Measurements from ENCODE around the gene TPCN2. TPM values are rescaled to one million over a fixed set of nuclear protein-coding genes. Genes with fewer than 3 reads are reported as not detected.

Gene TPCN2
- total and polyA plus RNA-seq, 4 donors, result 1.5 to 27.9 (median 23.3) TPM

GRCh38 chr11:69040581-69041260, 8.0 kb upstream of the TPCN2 start:
- no peaks in the 10 kb centered on the region for H3K27me3 ChIP-seq (ENCODE audit: control insufficient read depth in 1 of 2, insufficient read depth in 2 of 2, low read length in 1 of 2)
- no peak for DNase-seq
- ATAC-seq (ENCODE audit: low FRiP score), result no peak
- H3K9me3 ChIP-seq (ENCODE audit: control insufficient read depth, low read length), result no peaks in the 10 kb centered on the region
- intact Hi-C loops (cut with DNase I), result loop anchor here in 1 of 2 donors (10.0 kb wide), 1 partner anchor 116 kb away; no protein-coding TSS in a partner anchor
- H3K4me1 ChIP-seq (ENCODE audit: control insufficient read depth in 1 of 2, insufficient read depth in 2 of 2, low read length in 2 of 2), result no peaks in the 10 kb centered on the region
- H3K27ac ChIP-seq (ENCODE audit: low read depth in 1 of 2, low read length in 2 of 2), result no peak overlapping the region
- H3K36me3 ChIP-seq (ENCODE audit: control insufficient read depth in 1 of 2, insufficient read depth in 2 of 2, low read length in 1 of 2), result no peaks in the 10 kb centered on the region
- no peak overlapping the region for H3K4me3 ChIP-seq (ENCODE audit: low read length in 2 of 2)
- WGBS, 2 donors, result 85 to 86% methylated on average over 4 of the region's 4 CpGs

- no peaks in the 10 kb centered on the region for H3K9me3 ChIP-seq (ENCODE audit: control insufficient read depth, low read length)
- WGBS, 2 donors, result 78 to 84% methylated on average over 2 of the region's 2 CpGs
- intact Hi-C loops (cut with DNase I), result loop anchor here in 1 of 2 donors (10.0 kb wide), 1 partner anchor 117 kb away; no protein-coding TSS in a partner anchor
- no peaks in the 10 kb centered on the region for H3K4me1 ChIP-seq (ENCODE audit: control insufficient read depth in 1 of 2, insufficient read depth in 2 of 2, low read length in 2 of 2)
- DNase-seq, result no peak
- H3K36me3 ChIP-seq (ENCODE audit: control insufficient read depth in 1 of 2, insufficient read depth in 2 of 2, low read length in 1 of 2), result no peaks in the 10 kb centered on the region
- no peak overlapping the region for H3K27ac ChIP-seq (ENCODE audit: low read depth in 1 of 2, low read length in 2 of 2)
- H3K27me3 ChIP-seq (ENCODE audit: control insufficient read depth in 1 of 2, insufficient read depth in 2 of 2, low read length in 1 of 2), result no peaks in the 10 kb centered on the region
- no peak for ATAC-seq (ENCODE audit: low FRiP score)
- H3K4me3 ChIP-seq (ENCODE audit: low read length in 2 of 2), result no peak overlapping the region
Measured at GRCh38 chr11:69041516-69041915, 7.2 kb upstream of the TPCN2 start.

GRCh38 chr11:69044111-69045013, 4.4 kb upstream of the TPCN2 start:
- Histone ChIP-seq H3K27me3 (ENCODE audit: control insufficient read depth in 1 of 2, insufficient read depth in 2 of 2, low read length in 1 of 2) (no peaks in the 10 kb centered on the region), H3K4me1 (ENCODE audit: control insufficient read depth in 1 of 2, insufficient read depth in 2 of 2, low read length in 2 of 2) (no peaks in the 10 kb centered on the region), H3K9me3 (ENCODE audit: control insufficient read depth, low read length) (no peaks in the 10 kb centered on the region), H3K27ac (ENCODE audit: low read depth in 1 of 2, low read length in 2 of 2) (peak overlapping the region in 1 of 2 donors; percentile 34), H3K36me3 (ENCODE audit: control insufficient read depth in 1 of 2, insufficient read depth in 2 of 2, low read length in 1 of 2) (no peaks in the 10 kb centered on the region), H3K4me3 (ENCODE audit: low read length in 2 of 2) (no peak overlapping the region)
- 18 to 19% methylated on average over 15 of the region's 15 CpGs for WGBS, 2 donors
- peak; percentile 84 to 92 for DNase-seq
- intact Hi-C loops (cut with DNase I), result loop anchor here (5.0 to 10.0 kb wide), 3 partner anchors 32 to 142 kb away; partner anchors contain the start of genes IGHMBP2 (in 1 of the 2), MRGPRF (in 1 of the 2) and MRPL21 (in 1 of the 2)
- peak; percentile 59 for ATAC-seq (ENCODE audit: low FRiP score)

- H3K36me3 ChIP-seq (ENCODE audit: control insufficient read depth in 1 of 2, insufficient read depth in 2 of 2, low read length in 1 of 2), result no peaks in the 10 kb centered on the region
- intact Hi-C loops (cut with DNase I), result loop anchor here (2.0 to 10.0 kb wide), 4 partner anchors 36 to 146 kb away; partner anchors contain the start of genes IGHMBP2 (in 1 of the 2), MRGPRF (in 1 of the 2) and MRPL21 (in 1 of the 2)
- no peaks in the 10 kb centered on the region for H3K9me3 ChIP-seq (ENCODE audit: control insufficient read depth, low read length)
- H3K27ac ChIP-seq (ENCODE audit: low read depth in 1 of 2, low read length in 2 of 2), result no peak overlapping the region
- no peak overlapping the region for H3K4me3 ChIP-seq (ENCODE audit: low read length in 2 of 2)
- H3K4me1 ChIP-seq (ENCODE audit: control insufficient read depth in 1 of 2, insufficient read depth in 2 of 2, low read length in 2 of 2), result no peaks in the 10 kb centered on the region
- ATAC-seq (ENCODE audit: low FRiP score) (no peak), DNase-seq (no peak)
- H3K27me3 ChIP-seq (ENCODE audit: control insufficient read depth in 1 of 2, insufficient read depth in 2 of 2, low read length in 1 of 2), result no peaks in the 10 kb centered on the region
- WGBS, 2 donors, result 28 to 34% methylated on average over 11 of the region's 11 CpGs
Measured at GRCh38 chr11:69048031-69048693, 570 bp upstream of the TPCN2 start.

- WGBS, 2 donors, result 21 to 28% methylated on average over 13 to 15 of the region's 15 CpGs
- H3K27me3 ChIP-seq (ENCODE audit: control insufficient read depth in 1 of 2, insufficient read depth in 2 of 2, low read length in 1 of 2), result no peaks in the 10 kb centered on the region
- peaks cover 0 to 2% of the 10 kb centered on the region in 2 donors for H3K36me3 ChIP-seq (ENCODE audit: control insufficient read depth in 1 of 2, insufficient read depth in 2 of 2, low read length in 1 of 2)
- intact Hi-C loops (cut with DNase I), result loop anchor here (2.0 to 10.0 kb wide), 4 partner anchors 37 to 147 kb away; partner anchors contain the start of genes IGHMBP2 (in 1 of the 2), MRGPRF (in 1 of the 2) and MRPL21 (in 1 of the 2)
- H3K9me3 ChIP-seq (ENCODE audit: control insufficient read depth, low read length), result no peaks in the 10 kb centered on the region
- ATAC-seq (ENCODE audit: low FRiP score) (peak; percentile 8), DNase-seq (no peak)
- H3K27ac ChIP-seq (ENCODE audit: low read depth in 1 of 2, low read length in 2 of 2), result peak overlapping the region; percentile 43 to 57
- peak overlapping the region; percentile 43 to 72 for H3K4me3 ChIP-seq (ENCODE audit: low read length in 2 of 2)
- no peaks in the 10 kb centered on the region for H3K4me1 ChIP-seq (ENCODE audit: control insufficient read depth in 1 of 2, insufficient read depth in 2 of 2, low read length in 2 of 2)
Measured at GRCh38 chr11:69049490-69049867, 747 bp downstream of the TPCN2 start.

GRCh38 chr11:69050592-69051380, 2.1 kb downstream of the TPCN2 start:
- ATAC-seq (ENCODE audit: low FRiP score) (no peak), DNase-seq (no peak)
- H3K4me3 ChIP-seq (ENCODE audit: low read length in 2 of 2), result no peak overlapping the region
- intact Hi-C loops (cut with DNase I), result no loop called here
- 74 to 75% methylated on average over 18 of the region's 18 CpGs for whole genome bisulfite sequencing, 2 donors
- no peaks in the 10 kb centered on the region for H3K9me3 ChIP-seq (ENCODE audit: control insufficient read depth, low read length)
- H3K27ac ChIP-seq (ENCODE audit: low read depth in 1 of 2, low read length in 2 of 2), result no peak overlapping the region
- peaks cover 0 to 4% of the 10 kb centered on the region in 2 donors for H3K36me3 ChIP-seq (ENCODE audit: control insufficient read depth in 1 of 2, insufficient read depth in 2 of 2, low read length in 1 of 2)
- no peaks in the 10 kb centered on the region for H3K4me1 ChIP-seq (ENCODE audit: control insufficient read depth in 1 of 2, insufficient read depth in 2 of 2, low read length in 2 of 2)
- no peaks in the 10 kb centered on the region for H3K27me3 ChIP-seq (ENCODE audit: control insufficient read depth in 1 of 2, insufficient read depth in 2 of 2, low read length in 1 of 2)

GRCh38 chr11:69051381-69052342, 2.9 kb downstream of the TPCN2 start:
- intact Hi-C loops (cut with DNase I), result no loop called here
- H3K36me3 ChIP-seq (ENCODE audit: control insufficient read depth in 1 of 2, insufficient read depth in 2 of 2, low read length in 1 of 2), result peaks cover 0 to 4% of the 10 kb centered on the region in 2 donors
- no peaks in the 10 kb centered on the region for H3K4me1 ChIP-seq (ENCODE audit: control insufficient read depth in 1 of 2, insufficient read depth in 2 of 2, low read length in 2 of 2)
- DNase-seq (no peak), ATAC-seq (ENCODE audit: low FRiP score) (no peak)
- 64 to 73% methylated on average over 20 of the region's 20 CpGs for WGBS, 2 donors
- H3K27ac ChIP-seq (ENCODE audit: low read depth in 1 of 2, low read length in 2 of 2), result no peak overlapping the region
- H3K4me3 ChIP-seq (ENCODE audit: low read length in 2 of 2), result no peak overlapping the region
- no peaks in the 10 kb centered on the region for H3K9me3 ChIP-seq (ENCODE audit: control insufficient read depth, low read length)
- no peaks in the 10 kb centered on the region for H3K27me3 ChIP-seq (ENCODE audit: control insufficient read depth in 1 of 2, insufficient read depth in 2 of 2, low read length in 1 of 2)

Data from aorta (tissue), 5 donors.